HG02678 (cell line): ENCODE measurements around the gene DOCK6.

Experiments used
- ATAC-seq: cut with Tn5 transposase; IDR thresholded peaks from one replicate; pipeline ENCODE4 v1.9.1; 2021; ENCODE audit warnings: mild to moderate bottlenecking, moderate library complexity; ENCODE audit not compliant: unreplicated experiment

Gene DOCK6

GRCh38 chr19:11151181-11151580 is 111.1 kb downstream of the DOCK6 start:
- ATAC-seq, result no peak
